H1 (cell line): ENCODE results near the gene AGBL4. TPM values are rescaled to one million over a fixed set of nuclear protein-coding genes. Genes with fewer than 3 reads are reported as not detected.

Source experiments
- CTCF ChIA-PET: fragments of 300-600 bp; sonication (Branson Sonifier 250); formaldehyde crosslinking; loops from one replicate; lab custom pipeline; 2021; ENCODE audit not compliant: partially characterized antibody; lab: Charles Lee
- POLR2A ChIA-PET: fragments of 300-600 bp; sonication (Branson Sonifier 250); formaldehyde crosslinking; loops from one replicate; lab custom pipeline; 2021; ENCODE audit warnings: inconsistent platforms; ENCODE audit not compliant: partially characterized antibody; lab: Charles Lee
- DNase-seq, 2 experiments: peaks; one replicate each; pipeline versions ENCODE4 v3.0.0 to v3.0.0-alpha.2; 2010 to 2022; ENCODE audit warnings: low spot score in 2 of 2, low read depth in 1 of 2, mixed read lengths in 1 of 2
- FAIRE-seq: peaks from 2 replicates; lab custom pipeline; 2011; peaks lifted over from hg19 to GRCh38; lab: Jason Lieb, UNC
- H2AFZ ChIP-seq: 2 replicates; pipeline ENCODE4 v1.8.1; 2012; ENCODE audit warnings: low read length, inconsistent platforms
- H2AK5ac ChIP-seq: 2 replicates; pipeline ENCODE4 v1.6.1; 2013; ENCODE audit warnings: low read depth, low read length
- H2BK120ac ChIP-seq: replicated peaks from 2 replicates; pipeline ENCODE3; 2013; ENCODE audit warnings: low read depth, low read length, inconsistent platforms
- H2BK12ac ChIP-seq: 2 replicates; pipeline ENCODE4 v1.6.1; 2013; ENCODE audit warnings: low read depth, low read length
- H2BK15ac ChIP-seq: 2 replicates; pipeline ENCODE4 v1.6.1; 2013; ENCODE audit warnings: low read length
- H2BK20ac ChIP-seq: 2 replicates; pipeline ENCODE4 v1.6.1; 2013; ENCODE audit warnings: low read length
- H2BK5ac ChIP-seq: 2 replicates; pipeline ENCODE4 v1.6.1; 2013; ENCODE audit warnings: low read depth, low read length
- H3K14ac ChIP-seq: 2 replicates; pipeline ENCODE4 v1.6.1; 2013; ENCODE audit warnings: inconsistent platforms; ENCODE audit not compliant: insufficient read length
- H3K18ac ChIP-seq: 2 replicates; pipeline ENCODE4 v1.6.1; 2013; ENCODE audit warnings: low read length; ENCODE audit errors: extremely low read depth
- H3K23ac ChIP-seq: 2 replicates; pipeline ENCODE4 v1.6.1; 2013; ENCODE audit warnings: inconsistent platforms; ENCODE audit not compliant: insufficient read length
- H3K23me2 ChIP-seq: 2 replicates; pipeline ENCODE4 v1.6.1; 2013; ENCODE audit warnings: low read depth, low read length
- H3K27ac ChIP-seq: 2 replicates; pipeline ENCODE4 v1.6.1; 2011; ENCODE audit warnings: low read depth, low read length, inconsistent platforms
- H3K27me3 ChIP-seq, 4 experiments: replicated peaks in 1 of 4; 1 replicate in 1 of 4; 2 replicates in 3 of 4; pipeline versions ENCODE4 v1.6.1 to v1.8.1; 2011 to 2013; ENCODE audit warnings: low read length in 3 of 4, mild to moderate bottlenecking in 3 of 4, inconsistent platforms in 2 of 4, mixed read lengths in 2 of 4, moderate library complexity in 1 of 4; ENCODE audit not compliant: control insufficient read depth in 3 of 4, insufficient read depth in 3 of 4; ENCODE audit errors: extremely low read depth in 1 of 4
- H3K36me3 ChIP-seq, 4 experiments: 2 replicates each; pipeline versions ENCODE4 v1.6.1 to v1.8.1; 2011 to 2013; ENCODE audit warnings: mild to moderate bottlenecking in 4 of 4, low read length in 3 of 4, moderate library complexity in 2 of 4, control low read depth in 1 of 4, inconsistent platforms in 1 of 4; ENCODE audit not compliant: insufficient read depth in 4 of 4, control insufficient read depth in 2 of 4
- H3K4ac ChIP-seq: replicated peaks from 2 replicates; pipeline ENCODE3; 2013; ENCODE audit warnings: low read length, low read depth, mixed read lengths, inconsistent platforms; ENCODE audit not compliant: insufficient read length
- H3K4me1 ChIP-seq, 4 experiments: replicated peaks in 1 of 4; 1 replicate in 1 of 4; 2 replicates in 3 of 4; pipeline versions ENCODE4 v1.6.1 to v1.8.1; 2011 to 2013; ENCODE audit warnings: low read length in 3 of 4, inconsistent platforms in 2 of 4, mixed read lengths in 1 of 4; ENCODE audit not compliant: insufficient read depth in 4 of 4, control insufficient read depth in 3 of 4
- H3K4me2 ChIP-seq, 2 experiments: 2 replicates each; pipeline versions ENCODE4 v1.6.1 to v1.8.1; 2011 to 2013; ENCODE audit warnings: low read depth in 2 of 2, low read length in 2 of 2, control low read depth in 1 of 2, inconsistent platforms in 1 of 2, mild to moderate bottlenecking in 1 of 2; ENCODE audit not compliant: insufficient read depth in 1 of 2
- H3K4me3 ChIP-seq, 4 experiments: fragments of 200-600, 300-600 bp in 1 of 4; sonication (generic), shearing (Covaris generic), sonication (Bioruptor Twin) in 1 of 4; 2 replicates each; pipeline versions ENCODE4 v1.5.1 to v1.8.1; 2011 to 2016; ENCODE audit warnings: low read length in 4 of 4, low read depth in 3 of 4, control low read depth in 2 of 4, inconsistent platforms in 2 of 4, mild to moderate bottlenecking in 2 of 4, mixed read lengths in 1 of 4, moderate library complexity in 1 of 4; ENCODE audit not compliant: insufficient read depth in 2 of 4; ENCODE audit errors: extremely low read depth in 1 of 4
- H3K56ac ChIP-seq: replicated peaks from 2 replicates; pipeline ENCODE3; 2013; ENCODE audit warnings: low read depth, mild to moderate bottlenecking, mixed read lengths, low read length, inconsistent platforms; ENCODE audit not compliant: insufficient read length
- H3K79me1 ChIP-seq: 2 replicates; pipeline ENCODE4 v1.6.1; 2013; ENCODE audit warnings: low read depth, low read length, control low read depth
- H3K79me2 ChIP-seq, 2 experiments: 2 replicates each; pipeline versions ENCODE4 v1.6.1 to v1.8.1; 2012 to 2013; ENCODE audit warnings: low read length in 2 of 2, mild to moderate bottlenecking in 2 of 2, inconsistent platforms in 1 of 2; ENCODE audit not compliant: insufficient read depth in 2 of 2, control insufficient read depth in 1 of 2
- H3K9ac ChIP-seq, 4 experiments: replicated peaks in 1 of 4; 1 replicate in 1 of 4; 2 replicates in 3 of 4; pipeline versions ENCODE4 v1.6.1 to v1.8.1; 2011 to 2013; ENCODE audit warnings: low read depth in 3 of 4, low read length in 3 of 4, control low read depth in 2 of 4, mild to moderate bottlenecking in 2 of 4, moderate library complexity in 2 of 4, inconsistent platforms in 1 of 4; ENCODE audit errors: extremely low read depth in 1 of 4
- H3K9me3 ChIP-seq, 2 experiments: 2 replicates each; pipeline versions ENCODE4 v1.6.1 to v1.8.1; 2012 to 2013; ENCODE audit warnings: mild to moderate bottlenecking in 2 of 2, moderate library complexity in 2 of 2, control low read depth in 1 of 2, inconsistent platforms in 1 of 2, low read depth in 1 of 2, low read length in 1 of 2, mixed read lengths in 1 of 2; ENCODE audit not compliant: insufficient read depth in 2 of 2
- H4K20me1 ChIP-seq, 2 experiments: replicated peaks in 1 of 2; 2 replicates each; pipeline versions ENCODE3 to v1.8.1; 2011 to 2013; ENCODE audit warnings: inconsistent platforms in 2 of 2, low read length in 2 of 2, mild to moderate bottlenecking in 1 of 2; ENCODE audit not compliant: insufficient read depth in 2 of 2, control insufficient read depth in 1 of 2
- H4K5ac ChIP-seq: 2 replicates; pipeline ENCODE4 v1.6.1; 2013; ENCODE audit warnings: low read length, low read depth, mixed read lengths, inconsistent platforms; ENCODE audit not compliant: insufficient read length
- H4K8ac ChIP-seq: 2 replicates; pipeline ENCODE4 v1.8.0; 2013; ENCODE audit warnings: mild to moderate bottlenecking, moderate library complexity, low read length, inconsistent platforms; ENCODE audit not compliant: insufficient read depth; ENCODE audit errors: extremely low read depth
- H4K91ac ChIP-seq: replicated peaks from 2 replicates; pipeline ENCODE3; 2013; ENCODE audit warnings: low read length, mixed read lengths, inconsistent platforms; ENCODE audit not compliant: insufficient read length
- BCL11A ChIP-seq, 2 experiments: IDR thresholded peaks; one replicate each; pipeline ENCODE4 v1.6.1; 2011; ENCODE audit warnings: low read depth in 2 of 2, low read length in 2 of 2, mild to moderate bottlenecking in 2 of 2
- EP300 ChIP-seq, 2 experiments: IDR thresholded peaks; 1 replicate in 1 of 2; 2 replicates in 1 of 2; pipeline ENCODE4 v1.6.1; 2011 to 2012; ENCODE audit warnings: low read depth in 2 of 2, low read length in 2 of 2, mild to moderate bottlenecking in 2 of 2, borderline replicate concordance in 1 of 2, inconsistent platforms in 1 of 2, moderate library complexity in 1 of 2
- GABPA ChIP-seq: IDR thresholded peaks from 2 replicates; pipeline ENCODE4 v1.6.1; 2011; ENCODE audit warnings: mild to moderate bottlenecking, low read length, moderate library complexity, borderline replicate concordance; ENCODE audit not compliant: insufficient read depth
- GTF2F1 ChIP-seq: IDR thresholded peaks from 2 replicates; pipeline ENCODE4 v1.6.1; 2012; ENCODE audit warnings: low read depth, low read length, improper control_type of control experiment, borderline replicate concordance
- POLR2AphosphoS5 ChIP-seq: IDR thresholded peaks from 2 replicates; pipeline ENCODE4 v1.6.1; 2011; ENCODE audit warnings: low read depth, low read length
- POU5F1 ChIP-seq: IDR thresholded peaks from 2 replicates; pipeline ENCODE4 v1.6.1; 2011; ENCODE audit warnings: low read depth, mild to moderate bottlenecking, low read length, moderate library complexity
- RAD21 ChIP-seq, 2 experiments: IDR thresholded peaks in 1 of 2; conservative IDR thresholded peaks in 1 of 2; 2 replicates each; pipeline ENCODE4 v1.6.1; 2011; ENCODE audit warnings: low read depth in 2 of 2, low read length in 2 of 2, improper control_type of control experiment in 1 of 2, inconsistent platforms in 1 of 2, mild to moderate bottlenecking in 1 of 2, moderate library complexity in 1 of 2
- SIN3A ChIP-seq, 2 experiments: IDR thresholded peaks in 1 of 2; conservative IDR thresholded peaks in 1 of 2; 2 replicates each; pipeline ENCODE4 v1.6.1; 2011 to 2012; ENCODE audit warnings: low read length in 2 of 2, improper control_type of control experiment in 1 of 2, low read depth in 1 of 2, mild to moderate bottlenecking in 1 of 2
- SP2 ChIP-seq: IDR thresholded peaks from 2 replicates; pipeline ENCODE4 v1.6.1; 2012; ENCODE audit warnings: mild to moderate bottlenecking, low read length, inconsistent platforms
- TCF12 ChIP-seq: IDR thresholded peaks from 2 replicates; pipeline ENCODE4 v1.6.1; 2011; ENCODE audit warnings: low read depth, mild to moderate bottlenecking, low read length
- TEAD4 ChIP-seq: IDR thresholded peaks from 2 replicates; pipeline ENCODE4 v1.6.1; 2012; ENCODE audit warnings: low read depth, low read length, inconsistent platforms, mixed read lengths
- WGBS, 2 experiments: shearing (Covaris generic) in 1 of 2; methylation state at CpG; one replicate each; pipeline versions ENCODE4 v1.1.6 to v1.1.7; 2013 to 2015; ENCODE audit warnings: low lambda C conversion rate in 2 of 2, mixed read lengths in 2 of 2, inconsistent platforms in 1 of 2, low coverage in 1 of 2, missing lambda C conversion rate in 1 of 2; ENCODE audit not compliant: insufficient replicate concordance in 2 of 2, insufficient coverage in 1 of 2, insufficient read length in 1 of 2; ENCODE audit errors: extremely low coverage in 1 of 2, missing lambda C conversion rate in 1 of 2; 5-methylcytosine and 5-hydroxymethylcytosine counted together
- polyA plus RNA-seq, 7 experiments: library from polyadenylated mRNA; depleted of rRNA in 3 of 7; stranded (reverse) in 5 of 7; unstranded in 2 of 7; fragments of >200 nt in 5 of 7; fragments of 200-250 nt in 2 of 7; gene quantifications; 1 replicate in 5 of 7; 2 replicates in 1 of 7; 4 replicates in 1 of 7; pipeline versions ENCODE4 v1.2.1 to v1.2.3, GENCODE V29; 2011 to 2013; ENCODE audit warnings: missing spikeins in 2 of 7, mixed read lengths in 2 of 7
- total RNA-seq: library from RNA; stranded (reverse); fragmentation: NEBNext Ultra II Directional; extraction: Animal tissue kit (Norgen Biotek cat#: 25700); gene quantifications from 2 replicates; pipeline ENCODE4 v1.2.1, GENCODE V29; 2021

Gene AGBL4
- total and polyA plus RNA-seq, 2 of the 8 experiments (the other 6 are each of a cell fraction or from before 2014, with no cell fraction given) = 0.41 to 0.45 TPM

- Histone ChIP-seq H3K9ac (no peak overlapping the region), H3K4me1 (no peaks in the 10 kb centered on the region), H3K4me3 (no peak overlapping the region), H3K23me2 (no peaks in the 10 kb centered on the region; the same call in 1 of the 2 replicates), H2AK5ac (no peak overlapping the region), H3K18ac (no peak overlapping the region; the same call in 1 of the 2 replicates), H4K20me1 (no peaks in the 10 kb centered on the region), H2BK20ac (no peak overlapping the region), H4K8ac (no peak overlapping the region; the same call in 1 of the 2 replicates), H3K23ac (no peak overlapping the region), H3K27me3 (no peaks in the 10 kb centered on the region), H2AFZ (no peak overlapping the region), H3K14ac (no peak overlapping the region), H2BK12ac (no peak overlapping the region), H2BK15ac (no peak overlapping the region), H3K79me1 (no peaks in the 10 kb centered on the region), H3K27ac (no peak overlapping the region), H3K9me3 (no peaks in the 10 kb centered on the region), H4K91ac (no peak overlapping the region), H3K36me3 (no peaks in the 10 kb centered on the region), H2BK5ac (no peak overlapping the region), H3K4me2 (no peak overlapping the region; a peak in 1 of 4 replicates), H3K4ac (no peak overlapping the region), H3K79me2 (no peaks in the 10 kb centered on the region), H2BK120ac (no peak overlapping the region), H3K56ac (no peak overlapping the region), H4K5ac (no peak overlapping the region)
- WGBS, 2 experiments = 85% methylated on average over 29 of the region's 32 CpGs; no CpG with 5 or more reads in 1 of the 2 experiments
- FAIRE-seq (no peak), DNase-seq (no peak)
- TF ChIP-seq GTF2F1 (no peak), POU5F1 (no peak), SIN3A (conservative IDR thresholded peaks at IDR 0.05 in 1 of 2, IDR thresholded peaks at IDR 0.05 in 1 of 2; ENCODE audit: low read depth in 1 of 2, low read length in 2 of 2) (no peak), BCL11A (IDR thresholded peaks at IDR 0.05; ENCODE audit: low read depth in 2 of 2, low read length in 2 of 2) (no peak), RAD21 (IDR thresholded peaks at IDR 0.05 in 1 of 2, conservative IDR thresholded peaks at IDR 0.05 in 1 of 2; ENCODE audit: low read depth in 2 of 2, low read length in 2 of 2) (no peak), POLR2AphosphoS5 (no peak), TCF12 (no peak), GABPA (no peak), TEAD4 (no peak), EP300 (IDR thresholded peaks at IDR 0.05; ENCODE audit: borderline replicate concordance in 1 of 2, low read depth in 2 of 2, low read length in 2 of 2) (no peak), SP2 (no peak)
- CTCF ChIA-PET = interaction anchor here (0.9 kb wide), 1 partner anchor 23 kb away, joined by 3 read pairs; no protein-coding TSS in a partner anchor
- POLR2A ChIA-PET = no interaction called here
Measured at GRCh38 chr1:48898894-48899293, 1124.9 kb downstream of the AGBL4 start.
